ENCODE measurements around the gene MEOX1.

Gene MEOX1

DNA sequence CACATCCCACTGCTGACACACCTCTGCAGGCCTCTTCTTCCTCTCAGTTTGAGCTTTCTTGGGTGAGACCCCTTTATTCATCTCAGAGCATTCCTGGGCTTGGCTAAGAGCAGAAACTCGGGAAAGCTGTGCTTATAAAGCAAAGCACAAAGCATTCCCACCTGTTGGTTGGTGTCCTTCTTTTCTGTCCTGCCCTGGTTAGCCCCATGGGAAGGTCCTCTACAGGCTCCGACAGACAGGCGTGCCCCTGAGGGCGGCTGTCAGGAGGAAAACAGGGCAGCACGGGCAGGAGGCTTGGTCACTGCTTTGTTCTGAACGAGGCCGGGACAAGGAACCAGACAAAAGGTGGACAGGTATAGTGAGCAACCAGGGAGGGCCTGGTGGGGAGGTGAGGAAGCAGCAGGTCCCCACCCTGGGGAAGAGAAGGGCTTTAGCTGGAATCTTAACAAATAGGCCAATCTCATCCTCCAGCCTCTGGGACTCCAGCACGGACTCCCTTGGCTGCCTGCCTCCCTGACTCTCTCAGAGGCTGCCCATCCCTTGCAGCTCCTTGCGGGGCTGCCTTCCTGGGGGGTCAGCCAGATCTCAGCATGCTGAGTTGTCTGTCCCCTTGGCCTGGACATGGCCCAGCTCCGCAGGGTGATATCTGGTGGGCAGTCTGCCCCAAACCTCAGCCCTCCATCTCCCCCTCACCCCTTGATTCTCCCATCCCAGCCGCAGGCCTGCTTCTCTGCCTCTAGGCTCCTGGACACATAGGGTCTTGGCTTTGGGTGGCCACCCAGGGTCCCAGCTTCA, 1.7 kb downstream of the MEOX1 start:
- H3K4me3 ChIP-seq (ENCODE audit: low read depth, low read length), result no peak overlapping the region
- no peak for TF ChIP-seq CTCF (IDR thresholded peaks at IDR 0.05; ENCODE audit: low read depth, low read length, missing control alignments)
- no peak for DNase-seq (ENCODE audit: low read depth)

- TF ChIP-seq CTCF (IDR thresholded peaks at IDR 0.05; ENCODE audit: low read depth, low read length, missing control alignments), result no peak
- H3K4me3 ChIP-seq (ENCODE audit: low read depth, low read length), result no peak overlapping the region
- no peak for DNase-seq (ENCODE audit: low read depth)
These were observed 2.8 kb downstream of the MEOX1 start for GRCh38 chr17:43658900-43659299.

DNA sequence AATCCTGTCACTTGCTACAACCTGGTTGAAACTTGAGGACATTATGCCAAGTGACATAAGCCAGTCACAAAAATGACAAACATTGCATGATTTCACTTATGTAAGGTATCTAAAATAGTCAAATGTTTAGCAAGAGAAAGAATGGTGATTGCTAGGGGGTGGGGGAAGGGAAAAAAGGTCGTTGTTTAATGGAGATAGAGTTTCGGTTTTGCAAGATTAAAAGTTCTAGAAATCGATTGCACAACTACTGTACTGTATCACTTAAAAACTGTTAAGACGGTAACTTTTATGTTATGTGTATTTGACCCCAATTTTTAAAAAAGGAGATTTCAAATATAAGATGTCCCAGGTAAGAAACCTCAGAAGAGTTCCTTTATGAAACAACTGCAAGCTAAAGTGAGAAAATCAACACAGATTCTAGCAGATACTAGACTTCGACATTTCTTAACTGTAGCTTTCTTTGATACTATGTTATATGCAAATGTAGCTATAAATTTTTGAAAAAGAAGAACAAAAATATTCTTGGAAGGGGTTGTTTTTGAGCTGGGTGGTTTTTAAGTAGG, 5.9 kb downstream of the MEOX1 start:
- no peak overlapping the region for H3K4me3 ChIP-seq (ENCODE audit: low read depth, low read length)
- DNase-seq (ENCODE audit: low read depth), result no peak
- TF ChIP-seq CTCF (IDR thresholded peaks at IDR 0.05; ENCODE audit: low read depth, low read length, missing control alignments), result no peak

GRCh38 chr17:43652124-43652480, 9.6 kb downstream of the MEOX1 start:
- H3K4me3 ChIP-seq (ENCODE audit: low read depth, low read length), result no peak overlapping the region
- no peak for TF ChIP-seq CTCF (IDR thresholded peaks at IDR 0.05; ENCODE audit: low read depth, low read length, missing control alignments)
- no peak for DNase-seq (ENCODE audit: low read depth)

- no peak for DNase-seq (ENCODE audit: low read depth)
- TF ChIP-seq CTCF (IDR thresholded peaks at IDR 0.05; ENCODE audit: low read depth, low read length, missing control alignments), result no peak
- H3K4me3 ChIP-seq (ENCODE audit: low read depth, low read length), result no peak overlapping the region
These were observed 11.3 kb downstream of the MEOX1 start for GRCh38 chr17:43650471-43650870.

DNA sequence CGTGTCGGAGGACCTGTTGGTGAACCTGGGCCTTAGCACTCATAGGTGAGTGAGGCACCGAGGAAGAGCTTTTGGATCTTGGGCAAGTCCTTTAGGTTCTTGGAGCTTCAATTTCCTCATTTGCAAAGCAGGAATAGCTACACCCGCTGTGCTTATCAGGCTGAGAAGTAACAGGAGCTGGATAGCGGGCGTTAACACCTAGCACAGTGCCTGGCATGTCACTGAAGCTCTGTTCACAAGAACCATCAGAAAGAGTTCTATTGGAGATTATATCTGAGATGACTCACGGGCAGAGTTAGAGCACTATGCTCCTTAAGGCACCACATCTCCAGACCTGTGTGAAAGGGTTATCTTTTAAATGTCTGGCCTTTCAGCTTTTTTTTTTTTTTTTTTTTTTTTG, 12.8 kb downstream of the MEOX1 start:
- TF ChIP-seq CTCF (IDR thresholded peaks at IDR 0.05; ENCODE audit: low read depth, low read length, missing control alignments), result no peak
- H3K4me3 ChIP-seq (ENCODE audit: low read depth, low read length), result no peak overlapping the region
- DNase-seq (ENCODE audit: low read depth), result no peak

All from GM12864 (cell line).